ENCODE results near the gene ADAM30. TPM values are rescaled to one million over a fixed set of nuclear protein-coding genes. Genes with fewer than 3 reads are reported as not detected.

ADAM30 gene
- total and polyA plus RNA-seq, 2 of the 13 experiments (the other 11 are each of a cell fraction or from before 2014, with no cell fraction given) = not detected

GRCh38 chr1:119935915-119936314 lies 39.6 kb upstream of the ADAM30 start (continued):
- TF ChIP-seq ZBTB25 (CRISPR knock-in tag; IDR thresholded peaks at IDR 0.05) = no peak

- in situ Hi-C loops (cut with HindIII; ENCODE audit: extremely low pct_ligation_motif_present, low pct_unique_long_range_greater_than_20kb) = no loop called here
- ATAC-seq (no peak), DNase-seq (ENCODE audit: low spot score) (no peak), FAIRE-seq (no peak)
- BruUV-seq (replicated peaks) = no TSS peak
- Histone ChIP-seq H3K36me3 (replicated peaks in 1 of 2; ENCODE audit: control insufficient read depth in 1 of 2, insufficient read depth in 2 of 2, low read length in 2 of 2) (peaks cover 2 to 24% of the 10 kb centered on the region in 2 experiments; a peak in 4 of 5 replicates), H4K20me1 (ENCODE audit: insufficient read depth, low read length) (no peaks in the 10 kb centered on the region), H3K27ac (ENCODE audit: extremely low read length, insufficient read depth, low read length) (no peak overlapping the region), H3K27me3 (ENCODE audit: control insufficient read depth in 1 of 2, insufficient read depth in 2 of 2, low read length in 2 of 2) (no peaks in the 10 kb centered on the region), H2AFZ (ENCODE audit: low read length) (no peak overlapping the region), H3K9me3 (ENCODE audit: low read length) (no peaks in the 10 kb centered on the region), H3K9ac (ENCODE audit: insufficient read depth, low read depth, low read length) (no peak overlapping the region), H3K79me2 (ENCODE audit: insufficient read depth, low read length) (no peaks in the 10 kb centered on the region), H3K4me3 (replicated peaks in 1 of 3; ENCODE audit: insufficient read depth in 1 of 3, low read depth in 2 of 3, low read length in 3 of 3) (no peak overlapping the region), H3K4me1 (ENCODE audit: insufficient read depth, low read length) (no peaks in the 10 kb centered on the region), H3K4me2 (ENCODE audit: low read depth, low read length) (no peak overlapping the region)
- POLR2A ChIA-PET = no interaction called here
- 83% methylated on average over 1 of the region's 1 CpG for WGBS (ENCODE audit: low lambda C conversion rate)
- TF ChIP-seq KLF11 (CRISPR knock-in tag; IDR thresholded peaks at IDR 0.05) = no peak
- no peak for TF ChIP-seq FOXC1 (CRISPR knock-in tag; IDR thresholded peaks at IDR 0.05; ENCODE audit: borderline replicate concordance)
- TF ChIP-seq ZFP36 (IDR thresholded peaks at IDR 0.05; ENCODE audit: borderline replicate concordance, low read depth, low read length, partially characterized antibody) = no peak
- TF ChIP-seq SKIL (CRISPR knock-in tag; IDR thresholded peaks at IDR 0.05; ENCODE audit: borderline replicate concordance) = no peak
- TF ChIP-seq MED1 (CRISPR knock-in tag; IDR thresholded peaks at IDR 0.05) = no peak
- TF ChIP-seq NR3C1 (CRISPR knock-in tag; IDR thresholded peaks at IDR 0.05) = no peak
- no peak for TF ChIP-seq CREM (IDR thresholded peaks at IDR 0.05)
- TF ChIP-seq CREM (CRISPR knock-in tag; IDR thresholded peaks at IDR 0.05) = no peak
- TF ChIP-seq ZNF510 (CRISPR knock-in tag; IDR thresholded peaks at IDR 0.05; ENCODE audit: low read depth) = no peak
- no peak for TF ChIP-seq ZNF562 (CRISPR knock-in tag; IDR thresholded peaks at IDR 0.05; ENCODE audit: borderline replicate concordance)
- TF ChIP-seq SRSF1 (optimal IDR thresholded peaks at IDR 0.05; ENCODE audit: low read depth, low read length) = no peak
- no peak for TF ChIP-seq SNAPC4 (CRISPR knock-in tag; IDR thresholded peaks at IDR 0.05)
- intact Hi-C loops (cut with micrococcal nuclease; ENCODE audit: unreplicated experiment) = no loop called here
- CTCF ChIA-PET (ENCODE audit: low intra/inter-chr PET ratio, low total read pairs) = no interaction called here
Observed at GRCh38 chr1:119935373-119935772, 39.1 kb upstream of the ADAM30 start.

Measured in HepG2 (cell line).